ENCODE results near the gene TNRC6A.

- TF ChIP-seq CTCF (conservative IDR thresholded peaks at IDR 0.05; ENCODE audit: low read length) (no peak), EZH2phosphoT487 (IDR thresholded peaks at IDR 0.05; ENCODE audit: borderline replicate concordance) (no peak)
Observed at GRCh38 chr16:24807301-24807700, 77.8 kb downstream of the TNRC6A start.
